HG02973 (cell line): ENCODE data around the gene NDRG4.

Experiments used
- ATAC-seq: cut with Tn5 transposase; IDR thresholded peaks from one replicate; pipeline ENCODE4 v1.9.1; 2021; ENCODE audit warnings: moderate library complexity; ENCODE audit not compliant: unreplicated experiment

Gene NDRG4

GRCh38 chr16:58508671-58509251 lies 8.8 kb downstream of the NDRG4 start:
- ATAC-seq = no peak

DNA sequence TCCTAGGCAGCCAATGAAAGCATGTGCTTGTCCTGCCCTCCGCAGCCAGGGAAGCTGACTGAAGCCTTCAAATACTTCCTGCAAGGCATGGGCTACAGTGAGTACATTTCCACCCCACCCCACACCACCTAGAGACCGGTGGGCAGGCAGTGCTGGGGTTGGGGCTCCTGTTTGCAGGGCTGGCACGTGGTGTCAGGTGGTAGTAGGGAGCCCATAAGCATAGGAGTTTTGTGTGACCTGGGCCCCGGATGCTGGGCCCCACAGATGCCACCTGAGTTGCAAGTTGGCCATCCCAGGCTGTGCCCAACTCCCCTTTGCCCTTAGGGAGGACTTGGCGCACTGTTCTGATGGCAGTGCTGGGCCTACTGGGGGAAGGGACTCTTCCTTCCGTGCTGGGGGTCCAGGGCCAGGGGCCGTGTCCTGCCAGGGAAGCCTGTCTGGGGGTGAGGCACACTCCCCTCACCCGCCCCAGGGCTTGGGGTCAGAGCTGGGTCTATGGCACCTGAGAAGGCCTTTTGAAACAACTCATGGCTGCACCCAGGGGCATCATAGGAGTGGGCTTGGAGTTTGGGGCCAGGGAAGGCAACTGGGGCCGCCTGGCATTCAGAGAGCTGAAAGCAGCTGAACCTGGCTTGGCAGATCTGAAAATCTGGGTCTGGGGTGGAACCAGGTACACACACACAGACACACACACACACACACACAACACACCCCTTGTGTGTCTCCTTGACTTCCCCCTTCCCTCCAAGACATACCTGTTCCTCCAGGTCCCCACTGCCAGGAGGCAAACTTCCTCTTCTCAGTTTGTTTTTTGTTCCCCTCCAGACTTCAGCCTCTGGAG lies 9.5 kb downstream of the NDRG4 start:
- ATAC-seq = no peak

GRCh38 chr16:58510097-58510775 lies 10.3 kb downstream of the NDRG4 start:
- ATAC-seq = no peak

GRCh38 chr16:58510776-58511628 lies 11.1 kb downstream of the NDRG4 start:
- ATAC-seq = no peak

- no peak for ATAC-seq
Observed at GRCh38 chr16:58511933-58512815, 12.2 kb downstream of the NDRG4 start.

GRCh38 chr16:58513874-58514273 lies 13.9 kb downstream of the NDRG4 start:
- no peak for ATAC-seq

GRCh38 chr16:58515125-58515870 lies 15.4 kb downstream of the NDRG4 start, which contains the start of gene SETD6:
SETD6 (plus strand) TSS chr16:58515517; CDS start chr16:58515538, 21 bp downstream.
- ATAC-seq = peak; percentile 74

GRCh38 chr16:58515871-58516767 lies 16.2 kb downstream of the NDRG4 start:
- peak; percentile 28 for ATAC-seq

DNA sequence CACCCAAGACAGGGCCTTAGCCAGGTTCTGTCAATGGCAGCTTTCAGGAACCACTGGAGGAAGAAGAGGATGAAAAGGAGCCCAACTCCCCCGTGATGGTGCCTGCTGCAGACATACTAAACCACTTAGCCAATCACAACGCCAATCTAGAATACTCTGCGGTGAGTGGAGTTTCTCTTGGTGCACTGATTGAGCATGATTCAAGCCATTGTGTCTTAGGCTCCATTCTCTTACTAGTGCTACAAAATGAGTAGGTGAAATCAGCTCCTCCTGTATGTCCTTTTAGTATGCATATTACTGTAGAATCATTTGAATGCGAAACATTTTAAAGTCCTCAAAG lies 16.8 kb downstream of the NDRG4 start:
- no peak for ATAC-seq

DNA sequence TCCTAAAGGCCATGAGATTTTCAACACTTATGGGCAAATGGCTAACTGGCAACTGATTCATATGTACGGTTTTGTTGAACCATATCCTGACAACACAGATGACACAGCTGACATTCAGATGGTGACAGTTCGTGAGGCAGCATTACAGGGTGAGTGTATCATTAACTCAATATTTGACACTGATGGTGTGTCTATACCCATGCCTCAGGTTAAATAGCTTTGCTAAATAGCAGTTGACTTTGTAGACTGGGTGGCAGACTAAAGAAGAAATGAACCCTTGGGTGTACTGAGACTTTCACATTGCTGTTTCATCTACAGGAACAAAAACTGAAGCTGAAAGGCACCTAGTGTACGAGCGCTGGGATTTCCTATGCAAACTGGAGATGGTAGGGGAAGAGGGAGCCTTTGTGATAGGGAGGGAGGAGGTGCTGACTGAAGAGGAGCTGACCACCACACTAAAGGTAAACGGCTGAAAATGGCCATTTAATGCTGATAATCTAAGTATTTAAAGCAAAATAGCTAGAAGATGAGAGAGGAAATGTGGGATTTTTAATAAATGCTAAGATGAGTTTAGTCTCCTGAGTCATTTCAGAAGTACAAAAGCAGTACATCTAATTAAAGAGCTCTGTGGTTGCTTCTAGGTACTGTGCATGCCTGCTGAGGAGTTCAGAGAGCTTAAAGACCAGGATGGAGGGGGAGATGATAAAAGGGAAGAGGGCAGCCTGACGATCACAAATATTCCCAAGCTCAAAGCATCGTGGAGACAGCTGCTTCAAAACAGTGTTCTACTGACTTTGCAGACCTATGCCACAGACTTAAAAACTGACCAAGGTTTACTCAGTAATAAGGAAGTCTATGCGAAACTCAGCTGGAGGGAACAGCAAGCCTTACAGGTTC lies 18.4 kb downstream of the NDRG4 start:
- peak; percentile 40 for ATAC-seq

- no peak for ATAC-seq
Observed at GRCh38 chr16:58518980-58519368, 19.0 kb downstream of the NDRG4 start.

GRCh38 chr16:58519707-58520106 lies 19.8 kb downstream of the NDRG4 start:
- ATAC-seq = no peak

- ATAC-seq = no peak
Observed at GRCh38 chr16:58530179-58530578, 30.2 kb downstream of the NDRG4 start.

- ATAC-seq = no peak
Observed at GRCh38 chr16:58532414-58532813, 32.5 kb downstream of the NDRG4 start.

DNA sequence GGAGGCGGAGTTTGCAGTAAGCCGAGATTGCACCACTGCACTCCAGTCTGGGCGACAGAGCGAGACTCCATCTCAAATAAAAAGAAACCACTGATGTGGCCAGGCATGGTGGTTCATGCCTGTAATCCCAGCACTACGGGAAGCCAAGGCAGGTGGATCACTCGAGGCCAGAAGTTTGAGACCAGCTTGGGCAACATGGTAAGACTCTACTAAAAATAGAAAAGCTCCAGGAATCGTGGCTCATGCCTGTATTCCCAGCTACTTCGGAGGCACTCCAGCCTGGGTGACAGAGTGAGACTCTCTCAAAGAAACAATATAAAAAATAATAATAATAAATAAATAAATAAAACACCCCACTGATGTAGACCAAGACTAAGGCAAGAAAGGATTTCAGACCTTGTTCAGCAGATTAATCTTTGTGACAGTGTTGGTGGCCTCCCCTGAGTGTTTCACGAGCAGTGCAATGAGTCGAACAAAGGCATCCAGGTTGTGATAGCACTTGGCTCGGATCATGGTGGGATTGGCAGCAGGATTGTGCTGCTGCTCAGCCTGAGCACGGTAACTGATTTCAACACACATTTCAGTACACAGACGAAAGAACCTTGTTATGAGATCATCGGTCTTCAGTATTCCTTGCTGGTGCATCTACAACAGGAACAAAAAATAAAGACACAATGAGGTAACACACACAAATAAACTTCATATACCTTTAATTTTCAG lies 34.0 kb downstream of the NDRG4 start:
- no peak for ATAC-seq

GRCh38 chr16:58535100-58535499 lies 35.2 kb downstream of the NDRG4 start:
- no peak for ATAC-seq

GRCh38 chr16:58536278-58536677 lies 36.3 kb downstream of the NDRG4 start:
- no peak for ATAC-seq
